Vagina (tissue), 2 donors: Measurements from ENCODE around the gene PRMT9. TPM values are rescaled to one million over a fixed set of nuclear protein-coding genes. Genes with fewer than 3 reads are reported as not detected.

Experiments
- DNase-seq, 2 donors: peaks; one replicate each; pipeline ENCODE4 v3.0.0-alpha.2; 2017; ENCODE audit errors: extremely low spot score in 2 of 2
- H3K27ac ChIP-seq: fragments of 200-600 bp; sonication (generic); one replicate; pipeline ENCODE4 v1.5.1; 2019
- H3K27me3 ChIP-seq: fragments of 200-600 bp; sonication (generic); one replicate; pipeline ENCODE4 v1.5.1; 2019
- H3K36me3 ChIP-seq, 2 donors: fragments of 200-600 bp; sonication (generic); one replicate each; pipeline ENCODE4 v1.5.1; 2017 to 2019
- H3K4me1 ChIP-seq: fragments of 200-600 bp; sonication (generic); one replicate; pipeline ENCODE4 v1.5.1; 2019
- H3K4me3 ChIP-seq, 2 donors: fragments of 200-600 bp; sonication (generic); 1 replicate in 1 of 2; 2 replicates in 1 of 2; pipeline ENCODE4 v1.5.1; 2016 to 2019
- H3K9me3 ChIP-seq: fragments of 200-600 bp; sonication (generic); one replicate; pipeline ENCODE4 v1.5.1; 2019
- POLR2A ChIP-seq, 2 donors: fragments of 450-650 bp; IDR thresholded peaks; one replicate each; pipeline ENCODE4 v1.6.1; 2017; ENCODE audit warnings: antibody characterized with exemption in 2 of 2, mild to moderate bottlenecking in 2 of 2, moderate library complexity in 2 of 2
- POLR2AphosphoS5 ChIP-seq, 2 donors: sonication (generic); formaldehyde crosslinking; IDR thresholded peaks; one replicate each; pipeline ENCODE4 v1.9.0; 2017; ENCODE audit warnings: antibody characterized with exemption in 2 of 2, mild to moderate bottlenecking in 2 of 2, low read depth in 1 of 2; ENCODE audit not compliant: insufficient read depth in 1 of 2
- intact Hi-C: fragments of 100-400 bp; cut with DNase I; formaldehyde crosslinking; loops from one replicate; pipeline ENCODE4 v1.15.1; 2023
- total RNA-seq: library from RNA; depleted of rRNA; stranded (reverse); fragments of >200 nt; gene quantifications from one replicate; pipeline ENCODE4 v1.2.3, GENCODE V29; 2016
- TF ChIP-seq, protein P1 (sequence below), 3 experiments: fragments of 450-650 bp in 2 of 3; fragments of 200-600 bp in 1 of 3; sonication (generic) in 1 of 3; IDR thresholded peaks; one replicate each; pipeline ENCODE4 v1.5.1; 2017 to 2019; ENCODE audit warnings: antibody characterized with exemption in 3 of 3, mild to moderate bottlenecking in 2 of 3, moderate library complexity in 2 of 3

Gene PRMT9
- total RNA-seq, 1 donor from 2014 or later: 6.9 TPM

DNA sequence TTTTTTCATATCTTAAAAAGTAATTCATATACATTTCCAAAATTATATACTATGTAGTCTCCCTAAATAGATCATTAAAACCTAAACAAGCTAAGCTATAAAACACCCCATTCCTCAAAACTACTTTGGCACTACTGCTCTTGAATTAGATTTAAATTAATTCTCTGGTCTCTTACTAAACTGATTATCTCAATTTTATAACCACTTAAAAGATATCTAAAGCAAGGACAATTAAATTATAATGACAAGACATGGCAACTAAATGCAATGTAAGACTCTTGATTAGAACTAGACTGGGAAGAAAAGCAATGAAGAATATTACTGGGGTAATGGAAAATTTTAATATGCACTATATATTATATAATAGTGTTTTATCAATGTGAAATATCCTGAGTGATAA lies 38.9 kb downstream of the PRMT9 start:
- no peaks in the 10 kb centered on the region for H3K9me3 ChIP-seq
- no peaks in the 10 kb centered on the region for H3K27me3 ChIP-seq
- no peaks in the 10 kb centered on the region for H3K4me1 ChIP-seq
- H3K4me3 ChIP-seq: no peak overlapping the region
- H3K27ac ChIP-seq: no peak overlapping the region
- DNase-seq: no peak
- no peak for TF ChIP-seq POLR2A (IDR thresholded peaks at IDR 0.05)
- intact Hi-C loops: no loop called here
- no peaks in the 10 kb centered on the region for H3K36me3 ChIP-seq

DNA sequence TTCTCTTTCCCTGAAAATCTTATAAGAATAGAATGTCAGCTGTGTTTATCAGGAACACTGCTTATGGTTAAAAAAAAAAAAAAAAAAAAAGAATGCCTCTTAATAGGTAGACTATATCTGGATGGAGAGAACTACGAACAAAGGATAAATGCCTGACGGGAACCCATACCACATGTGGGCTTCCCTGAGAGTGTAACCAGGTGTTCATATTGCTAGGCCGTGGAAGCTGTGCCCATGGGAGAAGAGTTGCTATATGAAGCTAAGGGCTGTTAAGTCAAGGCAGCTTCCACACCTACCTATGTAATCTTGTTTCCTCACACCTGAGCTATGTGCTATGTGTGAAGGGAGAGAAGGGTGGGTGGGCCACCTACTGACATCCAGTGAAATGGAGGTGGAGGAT lies 39.5 kb downstream of the PRMT9 start:
- no peaks in the 10 kb centered on the region for H3K36me3 ChIP-seq
- TF ChIP-seq POLR2A (IDR thresholded peaks at IDR 0.05) (no peak), POLR2AphosphoS5 (IDR thresholded peaks at IDR 0.05; ENCODE audit: insufficient read depth in 1 of 2, low read depth in 1 of 2) (no peak)
- TF ChIP-seq, protein P1, sequence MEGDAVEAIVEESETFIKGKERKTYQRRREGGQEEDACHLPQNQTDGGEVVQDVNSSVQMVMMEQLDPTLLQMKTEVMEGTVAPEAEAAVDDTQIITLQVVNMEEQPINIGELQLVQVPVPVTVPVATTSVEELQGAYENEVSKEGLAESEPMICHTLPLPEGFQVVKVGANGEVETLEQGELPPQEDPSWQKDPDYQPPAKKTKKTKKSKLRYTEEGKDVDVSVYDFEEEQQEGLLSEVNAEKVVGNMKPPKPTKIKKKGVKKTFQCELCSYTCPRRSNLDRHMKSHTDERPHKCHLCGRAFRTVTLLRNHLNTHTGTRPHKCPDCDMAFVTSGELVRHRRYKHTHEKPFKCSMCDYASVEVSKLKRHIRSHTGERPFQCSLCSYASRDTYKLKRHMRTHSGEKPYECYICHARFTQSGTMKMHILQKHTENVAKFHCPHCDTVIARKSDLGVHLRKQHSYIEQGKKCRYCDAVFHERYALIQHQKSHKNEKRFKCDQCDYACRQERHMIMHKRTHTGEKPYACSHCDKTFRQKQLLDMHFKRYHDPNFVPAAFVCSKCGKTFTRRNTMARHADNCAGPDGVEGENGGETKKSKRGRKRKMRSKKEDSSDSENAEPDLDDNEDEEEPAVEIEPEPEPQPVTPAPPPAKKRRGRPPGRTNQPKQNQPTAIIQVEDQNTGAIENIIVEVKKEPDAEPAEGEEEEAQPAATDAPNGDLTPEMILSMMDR (IDR thresholded peaks at IDR 0.05): no peak
- no peak overlapping the region for H3K27ac ChIP-seq
- H3K9me3 ChIP-seq: no peaks in the 10 kb centered on the region
- intact Hi-C loops: no loop called here
- no peak overlapping the region for H3K4me3 ChIP-seq
- DNase-seq: no peak
- peaks cover 4% of the 10 kb centered on the region for H3K4me1 ChIP-seq
- H3K27me3 ChIP-seq: no peaks in the 10 kb centered on the region

DNA sequence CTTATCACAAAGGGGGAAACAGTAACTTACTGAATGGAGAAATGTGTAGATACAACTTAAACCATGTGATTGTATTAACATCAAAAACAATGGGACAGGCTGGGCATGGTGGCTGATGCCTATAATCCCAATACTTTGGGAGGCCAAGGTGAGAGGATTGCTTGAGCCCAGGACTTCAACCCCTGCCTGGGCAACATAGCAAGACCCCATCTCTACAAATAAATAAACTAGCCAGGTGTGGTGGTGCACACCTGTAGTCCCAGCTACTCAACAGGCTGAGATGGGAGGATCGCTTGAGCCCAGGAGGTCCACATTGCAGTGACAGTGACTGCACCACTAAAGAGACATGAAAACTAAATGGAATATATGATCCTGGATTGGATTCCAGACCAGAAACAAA lies 40.3 kb downstream of the PRMT9 start:
- H3K27me3 ChIP-seq: no peaks in the 10 kb centered on the region
- intact Hi-C loops: no loop called here
- H3K4me1 ChIP-seq: peaks cover 6% of the 10 kb centered on the region
- no peak for DNase-seq
- no peak overlapping the region for H3K27ac ChIP-seq
- H3K36me3 ChIP-seq: no peaks in the 10 kb centered on the region
- no peak for TF ChIP-seq POLR2AphosphoS5 (IDR thresholded peaks at IDR 0.05; ENCODE audit: insufficient read depth in 1 of 2, low read depth in 1 of 2)
- TF ChIP-seq, protein P1 (IDR thresholded peaks at IDR 0.05): no peak
- TF ChIP-seq POLR2A (IDR thresholded peaks at IDR 0.05): no peak
- no peak overlapping the region for H3K4me3 ChIP-seq
- H3K9me3 ChIP-seq: no peaks in the 10 kb centered on the region

DNA sequence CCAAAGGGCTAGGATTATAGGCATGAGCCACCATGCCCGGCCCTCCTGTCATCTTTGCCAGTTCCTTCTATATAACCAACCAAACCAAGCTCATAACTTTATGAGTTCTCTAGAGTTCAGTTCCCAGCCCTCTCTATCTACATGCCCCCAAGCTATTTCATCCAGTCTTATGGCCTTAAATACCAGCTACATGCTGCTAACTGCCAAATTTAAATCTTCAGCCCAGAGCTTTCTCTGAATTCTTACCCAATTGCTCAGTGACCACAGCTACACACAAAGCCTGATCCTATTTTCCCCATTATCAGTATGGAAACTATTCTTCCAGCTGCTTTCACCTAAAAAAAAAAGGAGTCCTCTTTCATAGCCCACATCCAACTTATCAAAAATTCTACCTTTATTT lies 43.6 kb downstream of the PRMT9 start:
- DNase-seq: no peak
- TF ChIP-seq POLR2A (IDR thresholded peaks at IDR 0.05): no peak
- TF ChIP-seq POLR2AphosphoS5 (IDR thresholded peaks at IDR 0.05; ENCODE audit: insufficient read depth in 1 of 2, low read depth in 1 of 2): no peak
- TF ChIP-seq, protein P1 (IDR thresholded peaks at IDR 0.05): no peak
- no peaks in the 10 kb centered on the region for H3K9me3 ChIP-seq
- peaks cover 0 to 26% of the 10 kb centered on the region in 2 donors for H3K36me3 ChIP-seq
- H3K4me1 ChIP-seq: peaks cover 6% of the 10 kb centered on the region
- no peaks in the 10 kb centered on the region for H3K27me3 ChIP-seq
- H3K4me3 ChIP-seq: no peak overlapping the region
- no peak overlapping the region for H3K27ac ChIP-seq
- intact Hi-C loops: no loop called here

DNA sequence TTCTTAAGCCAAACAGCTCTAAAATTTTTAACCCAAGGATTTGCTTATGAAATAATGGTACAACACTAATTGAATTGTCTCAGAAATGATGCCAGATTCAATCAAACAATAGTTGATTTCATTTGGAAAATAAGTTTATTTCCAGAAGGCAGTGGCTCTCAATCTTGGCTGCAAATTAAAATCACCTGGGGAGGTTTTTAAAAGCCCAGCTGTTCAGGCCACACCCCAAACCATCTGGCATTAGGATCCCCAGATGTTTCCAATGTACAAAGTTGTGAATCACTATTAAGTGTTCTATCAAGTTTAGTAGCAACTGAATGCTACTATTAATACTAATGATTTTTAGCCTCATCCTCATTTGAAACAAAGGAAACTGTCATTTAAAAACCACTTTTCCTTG lies 44.6 kb downstream of the PRMT9 start:
- peaks cover 0 to 36% of the 10 kb centered on the region in 2 donors for H3K36me3 ChIP-seq
- no peak for TF ChIP-seq POLR2AphosphoS5 (IDR thresholded peaks at IDR 0.05; ENCODE audit: insufficient read depth in 1 of 2, low read depth in 1 of 2)
- no peak for TF ChIP-seq POLR2A (IDR thresholded peaks at IDR 0.05)
- TF ChIP-seq, protein P1 (IDR thresholded peaks at IDR 0.05): no peak
- intact Hi-C loops: no loop called here

DNA sequence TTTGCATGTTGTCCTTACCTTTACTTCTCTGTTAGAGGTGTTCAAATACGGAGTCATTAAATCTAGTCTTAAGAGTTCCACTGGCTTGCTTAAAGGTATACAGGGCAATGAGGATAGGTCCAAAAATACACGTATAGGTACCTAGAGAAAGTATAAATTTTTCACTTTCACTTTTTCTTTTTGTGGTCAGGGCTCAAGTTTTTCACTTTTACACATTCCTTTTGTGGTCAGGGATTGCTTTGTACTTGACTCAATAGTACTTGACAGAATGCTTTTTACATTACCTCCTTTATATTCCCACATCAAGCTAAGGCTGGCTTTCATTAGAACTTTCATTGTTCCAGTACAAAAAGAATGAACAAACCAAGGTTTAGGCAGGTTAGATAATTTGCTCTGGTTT lies 45.0 kb downstream of the PRMT9 start:
- H3K36me3 ChIP-seq: peaks cover 0 to 40% of the 10 kb centered on the region in 2 donors
- H3K9me3 ChIP-seq: no peaks in the 10 kb centered on the region
- intact Hi-C loops: no loop called here

More for the DNA sequence above, 44.6 kb downstream of the PRMT9 start:
- Histone ChIP-seq H3K4me3 (no peak overlapping the region), H3K4me1 (peaks cover 6% of the 10 kb centered on the region), H3K9me3 (no peaks in the 10 kb centered on the region), H3K27ac (no peak overlapping the region), H3K27me3 (no peaks in the 10 kb centered on the region)
- no peak for DNase-seq

More for the DNA sequence above, 45.0 kb downstream of the PRMT9 start:
- no peak for DNase-seq
- Histone ChIP-seq H3K27me3 (no peaks in the 10 kb centered on the region), H3K4me3 (no peak overlapping the region), H3K4me1 (peaks cover 6% of the 10 kb centered on the region), H3K27ac (no peak overlapping the region)
- TF ChIP-seq POLR2A (IDR thresholded peaks at IDR 0.05) (no peak), POLR2AphosphoS5 (IDR thresholded peaks at IDR 0.05; ENCODE audit: insufficient read depth in 1 of 2, low read depth in 1 of 2) (no peak)
- TF ChIP-seq, protein P1 (IDR thresholded peaks at IDR 0.05): no peak
